T47D (cell line): ENCODE data around the gene ALKBH4.
"Not testable (repeated sequence)": the region's sequence is repeated elsewhere in the genome, so short reads cannot be mapped to it uniquely, and the experiment has no call there.

ENCODE experiments used
- DNase-seq, 2 experiments: peaks; one replicate each; pipeline versions ENCODE4 v3.0.0 to v3.0.0-alpha.2; 2011 to 2012; ENCODE audit warnings: low read depth in 1 of 2, low spot score in 1 of 2
- JUND ChIP-seq: IDR thresholded peaks from 2 replicates; pipeline ENCODE4 v1.6.1; 2012; ENCODE audit warnings: low read depth
- in situ Hi-C: cut with HindIII; loops from 2 replicates; pipeline ENCODE4 v1.10.0; 2016; ENCODE audit warnings: low sequenced_read_pairs, low pct_unique_long_range_greater_than_20kb

Gene ALKBH4

GRCh38 chr7:102468478-102469350, 4.1 kb upstream of the ALKBH4 start:
- no peak for DNase-seq
- TF ChIP-seq JUND = no peak
- in situ Hi-C loops = no loop called here

GRCh38 chr7:102467581-102468477, 3.2 kb upstream of the ALKBH4 start:
- DNase-seq = no peak
- in situ Hi-C loops = no loop called here
- no peak for TF ChIP-seq JUND

- in situ Hi-C loops = no loop called here
- no peak for TF ChIP-seq JUND
- no peak for DNase-seq
Observed at GRCh38 chr7:102466097-102466496, 1.4 kb upstream of the ALKBH4 start.

GRCh38 chr7:102463841-102464576, 654 bp downstream of the ALKBH4 start:
- no peak for TF ChIP-seq JUND
- DNase-seq = no peak
- in situ Hi-C loops = no loop called here

- no peak for TF ChIP-seq JUND
- DNase-seq = no peak
- in situ Hi-C loops = no loop called here
Observed at GRCh38 chr7:102460467-102460866, 4.2 kb downstream of the ALKBH4 start.

GRCh38 chr7:102459221-102459844, 5.3 kb downstream of the ALKBH4 start:
- no peak for TF ChIP-seq JUND
- in situ Hi-C loops = no loop called here
- no peak for DNase-seq

GRCh38 chr7:102457352-102457924, 7.2 kb downstream of the ALKBH4 start:
- no peak for TF ChIP-seq JUND
- in situ Hi-C loops = no loop called here

GRCh38 chr7:102456327-102456726, 8.3 kb downstream of the ALKBH4 start:
- no peak for TF ChIP-seq JUND
- in situ Hi-C loops = no loop called here
- DNase-seq = no peak

More at GRCh38 chr7:102457352-102457924, 7.2 kb downstream of the ALKBH4 start:
- no peak for DNase-seq

GRCh38 chr7:102455596-102455995, 9.1 kb downstream of the ALKBH4 start:
- TF ChIP-seq JUND = no peak
- in situ Hi-C loops = no loop called here
- no peak for DNase-seq

- in situ Hi-C loops, DNase-seq: not testable (repeated sequence)
Observed at GRCh38 chr7:102454932-102455331, 9.7 kb downstream of the ALKBH4 start.

- no peak for TF ChIP-seq JUND
- in situ Hi-C loops = no loop called here
- DNase-seq = no peak
Observed at GRCh38 chr7:102454468-102454867, 10.2 kb downstream of the ALKBH4 start.

GRCh38 chr7:102453319-102453718, 11.3 kb downstream of the ALKBH4 start:
- TF ChIP-seq JUND = no peak
- no peak for DNase-seq
- in situ Hi-C loops = no loop called here
